ENCODE data around the gene BMPR2. TPM values are rescaled to one million over a fixed set of nuclear protein-coding genes. Genes with fewer than 3 reads are reported as not detected.

The BMPR2 gene
- total RNA-seq, 1 experiment from 2014 or later, result 28.1 TPM

- no peaks in the 10 kb centered on the region; the same call in 1 of the 2 replicates for H3K9me3 ChIP-seq
- no peaks in the 10 kb centered on the region for H3K36me3 Mint-ChIP-seq (ENCODE audit: insufficient read depth, unreplicated experiment)
- no TSS peak for BruUV-seq (replicated peaks)
- H3K4me1 ChIP-seq, result no peaks in the 10 kb centered on the region
- no peaks in the 10 kb centered on the region for H3K4me1 Mint-ChIP-seq (ENCODE audit: low read depth, unreplicated experiment)
- no peaks in the 10 kb centered on the region for H3K27me3 Mint-ChIP-seq (ENCODE audit: insufficient read depth, unreplicated experiment)
- no peak for TF ChIP-seq CTCF (IDR thresholded peaks at IDR 0.05; ENCODE audit: insufficient read depth in 1 of 2, low read depth in 1 of 2, low read length in 1 of 2, severe bottlenecking in 1 of 2, unreplicated experiment in 1 of 2)
- ChIA-PET CTCF (no interaction called here), POLR2A (no interaction called here)
- H3K36me3 ChIP-seq (ENCODE audit: control insufficient read depth, insufficient read depth, low read length), result no peaks in the 10 kb centered on the region
- intact Hi-C loops (cut with micrococcal nuclease; ENCODE audit: unreplicated experiment), result no loop called here
- H3K4me3 ChIP-seq (ENCODE audit: low read depth, low read length), result no peak overlapping the region
- no peak overlapping the region for H3K27ac Mint-ChIP-seq (ENCODE audit: unreplicated experiment)
- H3K4me3 Mint-ChIP-seq (ENCODE audit: unreplicated experiment), result no peak overlapping the region
- no peaks in the 10 kb centered on the region for H3K27me3 ChIP-seq (replicated peaks; ENCODE audit: control insufficient read depth, insufficient read depth, low read length)
- no peak for DNase-seq
- no peaks in the 10 kb centered on the region for H3K9me3 Mint-ChIP-seq (ENCODE audit: unreplicated experiment)
Observed at GRCh38 chr2:202605174-202605573, 229.0 kb downstream of the BMPR2 start.

- Mint-ChIP-seq H3K36me3 (ENCODE audit: insufficient read depth, unreplicated experiment) (no peaks in the 10 kb centered on the region), H3K27me3 (ENCODE audit: insufficient read depth, unreplicated experiment) (no peaks in the 10 kb centered on the region), H3K9me3 (ENCODE audit: unreplicated experiment) (no peaks in the 10 kb centered on the region), H3K27ac (ENCODE audit: unreplicated experiment) (no peak overlapping the region), H3K4me1 (ENCODE audit: low read depth, unreplicated experiment) (peaks cover 6% of the 10 kb centered on the region), H3K4me3 (ENCODE audit: unreplicated experiment) (no peak overlapping the region)
- no peak overlapping the region for H3K4me3 ChIP-seq (ENCODE audit: low read depth, low read length)
- H3K4me1 ChIP-seq, result no peaks in the 10 kb centered on the region
- no peak for DNase-seq
- no peaks in the 10 kb centered on the region for H3K36me3 ChIP-seq (ENCODE audit: control insufficient read depth, insufficient read depth, low read length)
- H3K27me3 ChIP-seq (replicated peaks; ENCODE audit: control insufficient read depth, insufficient read depth, low read length), result no peaks in the 10 kb centered on the region
- no TSS peak for BruUV-seq (replicated peaks)
- intact Hi-C loops (cut with micrococcal nuclease; ENCODE audit: unreplicated experiment), result no loop called here
- TF ChIP-seq CTCF (IDR thresholded peaks at IDR 0.05; ENCODE audit: insufficient read depth in 1 of 2, low read depth in 1 of 2, low read length in 1 of 2, severe bottlenecking in 1 of 2, unreplicated experiment in 1 of 2), result no peak
- CTCF ChIA-PET, result no interaction called here
- no peaks in the 10 kb centered on the region; the same call in 1 of the 2 replicates for H3K9me3 ChIP-seq
- POLR2A ChIA-PET, result no interaction called here
Observed at GRCh38 chr2:202608142-202608852, 232.2 kb downstream of the BMPR2 start.

GRCh38 chr2:202609381-202610145 lies 233.4 kb downstream of the BMPR2 start:
- intact Hi-C loops (cut with micrococcal nuclease; ENCODE audit: unreplicated experiment), result no loop called here
- Mint-ChIP-seq H3K4me1 (ENCODE audit: low read depth, unreplicated experiment) (peaks cover 6% of the 10 kb centered on the region), H3K4me3 (ENCODE audit: unreplicated experiment) (no peak overlapping the region), H3K9me3 (ENCODE audit: unreplicated experiment) (no peaks in the 10 kb centered on the region), H3K36me3 (ENCODE audit: insufficient read depth, unreplicated experiment) (no peaks in the 10 kb centered on the region), H3K27me3 (ENCODE audit: insufficient read depth, unreplicated experiment) (no peaks in the 10 kb centered on the region), H3K27ac (ENCODE audit: unreplicated experiment) (no peak overlapping the region)
- DNase-seq, result no peak
- H3K4me1 ChIP-seq, result no peaks in the 10 kb centered on the region
- POLR2A ChIA-PET, result no interaction called here
- no peaks in the 10 kb centered on the region for H3K27me3 ChIP-seq (replicated peaks; ENCODE audit: control insufficient read depth, insufficient read depth, low read length)
- BruUV-seq (replicated peaks), result no TSS peak
- no peak for TF ChIP-seq CTCF (IDR thresholded peaks at IDR 0.05; ENCODE audit: insufficient read depth in 1 of 2, low read depth in 1 of 2, low read length in 1 of 2, severe bottlenecking in 1 of 2, unreplicated experiment in 1 of 2)
- no peak overlapping the region for H3K4me3 ChIP-seq (ENCODE audit: low read depth, low read length)
- no peaks in the 10 kb centered on the region for H3K36me3 ChIP-seq (ENCODE audit: control insufficient read depth, insufficient read depth, low read length)
- CTCF ChIA-PET, result no interaction called here
- no peaks in the 10 kb centered on the region for H3K9me3 ChIP-seq
